GM23338 (cell line): ENCODE results near the gene SLC35D3. TPM values are rescaled to one million over a fixed set of nuclear protein-coding genes. Genes with fewer than 3 reads are reported as not detected.

ENCODE experiments used
- ATAC-seq: fragments of 200-7000 bp; cut with Tn5 transposase; 3 replicates; pipeline ENCODE4 v1.9.1; 2020
- DNase-seq: peaks from one replicate; pipeline ENCODE4 v3.0.0-alpha.2; 2015; ENCODE audit warnings: low spot score
- H2AFZ ChIP-seq: fragments of 200-600 bp; sonication (generic); 2 replicates; pipeline ENCODE4 v1.8.0; 2016; ENCODE audit warnings: antibody characterized with exemption, mild to moderate bottlenecking, moderate library complexity
- H3F3A ChIP-seq: fragments of 200-600 bp; sonication (generic); replicated peaks from 2 replicates; pipeline ENCODE4 v1.8.0; 2017; ENCODE audit warnings: antibody characterized with exemption, mixed run types, low read depth
- H3K27ac ChIP-seq: fragments of 200-600 bp; sonication (generic); 2 replicates; pipeline ENCODE4 v1.6.1; 2016; ENCODE audit warnings: low read depth
- H3K27me3 ChIP-seq: fragments of 200-600 bp; sonication (generic); 2 replicates; pipeline ENCODE4 v1.8.0; 2016; ENCODE audit warnings: mild to moderate bottlenecking, mixed run types, moderate library complexity; ENCODE audit not compliant: insufficient read depth
- H3K36me3 ChIP-seq: fragments of 200-600 bp; sonication (generic); 2 replicates; pipeline ENCODE4 v1.8.0; 2016; ENCODE audit warnings: mild to moderate bottlenecking; ENCODE audit not compliant: insufficient read depth
- H3K4me1 ChIP-seq: fragments of 200-600 bp; sonication (generic); 2 replicates; pipeline ENCODE4 v1.8.0; 2016; ENCODE audit warnings: mild to moderate bottlenecking, moderate library complexity; ENCODE audit not compliant: insufficient read depth
- H3K4me2 ChIP-seq: fragments of 200-600 bp; sonication (generic); 2 replicates; pipeline ENCODE4 v1.7.1; 2017; ENCODE audit warnings: mixed run types
- H3K4me3 ChIP-seq: fragments of 200-600 bp; sonication (generic); 2 replicates; pipeline ENCODE4 v1.6.1; 2016; ENCODE audit warnings: mixed run types
- H3K79me2 ChIP-seq: fragments of 200-600 bp; sonication (generic); replicated peaks from 2 replicates; pipeline ENCODE4 v1.8.0; 2017; ENCODE audit warnings: mild to moderate bottlenecking; ENCODE audit not compliant: insufficient read depth
- H3K9me2 ChIP-seq: fragments of 200-600 bp; sonication (generic); 2 replicates; pipeline ENCODE4 v1.8.0; 2017; ENCODE audit not compliant: insufficient read depth
- H4K20me1 ChIP-seq: fragments of 200-600 bp; sonication (generic); replicated peaks from 2 replicates; pipeline ENCODE4 v1.8.0; 2017; ENCODE audit warnings: mild to moderate bottlenecking; ENCODE audit not compliant: insufficient read depth
- H3K27ac Mint-ChIP-seq: 2 replicates; pipeline ENCODE4 v1.8.0; 2020; ENCODE audit warnings: inconsistent platforms, mild to moderate bottlenecking, moderate library complexity, mixed read lengths
- H3K27me3 Mint-ChIP-seq: 3 replicates; pipeline ENCODE4 v1.8.0; 2022; ENCODE audit warnings: low read depth, mild to moderate bottlenecking, moderate library complexity, mixed read lengths, inconsistent platforms; ENCODE audit not compliant: insufficient read depth, poor library complexity
- H3K36me3 Mint-ChIP-seq: 3 replicates; pipeline ENCODE4 v1.8.0; 2021; ENCODE audit warnings: low read depth, mild to moderate bottlenecking, inconsistent platforms, moderate library complexity, mixed read lengths
- H3K4me1 Mint-ChIP-seq: 3 replicates; pipeline ENCODE4 v1.8.0; 2020; ENCODE audit warnings: mild to moderate bottlenecking, inconsistent platforms, mixed read lengths
- H3K4me3 Mint-ChIP-seq: 3 replicates; pipeline ENCODE4 v1.8.0; 2021; ENCODE audit warnings: moderate library complexity, mild to moderate bottlenecking, inconsistent platforms, mixed read lengths
- H3K9me3 Mint-ChIP-seq: 3 replicates; pipeline ENCODE4 v1.8.0; 2020; ENCODE audit warnings: moderate library complexity, mild to moderate bottlenecking, inconsistent platforms, mixed read lengths
- CREB1 ChIP-seq: fragments of 250-450 bp; sonication (Bioruptor Pico); IDR thresholded peaks from 2 replicates; pipeline ENCODE4 v1.5.0; 2020; ENCODE audit warnings: low read depth, mild to moderate bottlenecking, moderate library complexity
- EZH2 ChIP-seq: fragments of 200-600 bp; sonication (generic); IDR thresholded peaks from one replicate; pipeline ENCODE4 v1.8.0; 2017; ENCODE audit warnings: antibody characterized with exemption, mild to moderate bottlenecking, low read depth; ENCODE audit not compliant: unreplicated experiment
- EZH2phosphoT487 ChIP-seq: fragments of 200-600 bp; sonication (generic); IDR thresholded peaks from one replicate; pipeline ENCODE4 v1.8.1; 2018; ENCODE audit warnings: antibody characterized with exemption; ENCODE audit not compliant: unreplicated experiment
- JUNB ChIP-seq: IDR thresholded peaks from one replicate; pipeline ENCODE4 v1.6.1; 2016; ENCODE audit warnings: antibody characterized with exemption; ENCODE audit not compliant: unreplicated experiment
- NANOG ChIP-seq: IDR thresholded peaks from 2 replicates; pipeline ENCODE4 v1.6.1; 2016; ENCODE audit warnings: antibody characterized with exemption, borderline replicate concordance
- POLR2AphosphoS5 ChIP-seq: IDR thresholded peaks from 2 replicates; pipeline ENCODE4 v1.6.1; 2016; ENCODE audit warnings: antibody characterized with exemption, low read depth
- STAT1 ChIP-seq: IDR thresholded peaks from one replicate; pipeline ENCODE4 v1.6.1; 2016; ENCODE audit warnings: antibody characterized with exemption; ENCODE audit not compliant: unreplicated experiment
- ZNF114 ChIP-seq: fragments of 250-450 bp; sonication (Bioruptor Pico); IDR thresholded peaks from 2 replicates; pipeline ENCODE4 v1.5.0; 2020; ENCODE audit warnings: mild to moderate bottlenecking, moderate library complexity
- ZNF331 ChIP-seq: fragments of 250-450 bp; sonication (Bioruptor Pico); IDR thresholded peaks from 2 replicates; pipeline ENCODE4 v1.5.0; 2020; ENCODE audit warnings: low read depth, mild to moderate bottlenecking, moderate library complexity
- polyA plus RNA-seq: library from polyadenylated mRNA; unstranded; fragments of >200 nt; fragmentation: Nextera tagmentation; extraction: Ambion mirVana; gene quantifications from 2 replicates; pipeline ENCODE4 v1.2.1, GENCODE V29; 2016
- total RNA-seq: library from RNA; depleted of rRNA; stranded (reverse); fragments of >200 nt; shearing (Covaris generic); gene quantifications from 2 replicates; pipeline ENCODE4 v1.2.3, GENCODE V29; 2014
- TF ChIP-seq, protein P1 (sequence below), 2 experiments: fragments of 200-600 bp in 1 of 2; sonication (generic) in 1 of 2; conservative IDR thresholded peaks; 2 replicates each; pipeline versions ENCODE4 v1.5.1 to v1.6.1; 2016 to 2017; ENCODE audit warnings: antibody characterized with exemption in 2 of 2, low read depth in 2 of 2, mild to moderate bottlenecking in 2 of 2, moderate library complexity in 1 of 2
- TF ChIP-seq, protein P2 (sequence below): fragments of 250-450 bp; sonication (Bioruptor Pico); IDR thresholded peaks from 2 replicates; pipeline ENCODE4 v1.5.0; 2020; ENCODE audit warnings: mild to moderate bottlenecking, moderate library complexity
- TF ChIP-seq, protein P3 (sequence below): IDR thresholded peaks from 2 replicates; pipeline ENCODE4 v1.6.1; 2016; ENCODE audit warnings: antibody characterized with exemption
- TF ChIP-seq, protein P4 (sequence below): IDR thresholded peaks from one replicate; pipeline ENCODE4 v1.6.1; 2018; ENCODE audit warnings: antibody characterized with exemption; ENCODE audit not compliant: unreplicated experiment

The SLC35D3 gene
- total and polyA plus RNA-seq, 2 experiments from 2014 or later: 0.59 to 1.6 TPM

DNA sequence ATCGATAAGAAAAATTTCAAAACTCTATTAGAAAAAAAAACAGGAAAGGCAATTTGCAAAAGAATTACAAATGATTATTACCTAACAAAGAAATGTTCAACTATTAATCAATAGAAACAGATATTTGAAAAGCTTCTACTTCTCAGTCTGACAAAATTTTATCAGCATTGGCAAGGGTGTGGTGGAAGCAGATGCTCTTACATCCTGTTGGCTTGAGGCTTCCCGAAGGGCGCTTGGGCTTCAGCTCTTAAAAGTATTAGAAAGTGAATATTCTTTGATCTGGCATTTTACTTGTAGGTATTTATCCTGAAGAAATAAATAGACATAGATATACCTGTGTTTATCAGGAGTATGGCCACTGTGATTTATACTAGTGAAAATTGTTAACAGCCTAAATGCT lies 38.7 kb downstream of the SLC35D3 start:
- no peak for DNase-seq
- Histone ChIP-seq H3F3A (no peaks in the 10 kb centered on the region), H3K4me2 (no peak overlapping the region), H3K4me1 (peaks cover 43% of the 10 kb centered on the region), H3K36me3 (no peaks in the 10 kb centered on the region), H3K9me2 (no peaks in the 10 kb centered on the region), H3K4me3 (no peak overlapping the region), H2AFZ (no peak overlapping the region), H4K20me1 (no peaks in the 10 kb centered on the region), H3K27ac (no peak overlapping the region), H3K27me3 (no peaks in the 10 kb centered on the region), H3K79me2 (no peaks in the 10 kb centered on the region)
- TF ChIP-seq EZH2phosphoT487 (no peak), ZNF114 (CRISPR knock-in tag) (no peak), POLR2AphosphoS5 (no peak), JUNB (no peak), CREB1 (CRISPR knock-in tag) (no peak), STAT1 (no peak), NANOG (no peak), ZNF331 (CRISPR knock-in tag) (no peak), EZH2 (no peak)
- TF ChIP-seq, protein P1, sequence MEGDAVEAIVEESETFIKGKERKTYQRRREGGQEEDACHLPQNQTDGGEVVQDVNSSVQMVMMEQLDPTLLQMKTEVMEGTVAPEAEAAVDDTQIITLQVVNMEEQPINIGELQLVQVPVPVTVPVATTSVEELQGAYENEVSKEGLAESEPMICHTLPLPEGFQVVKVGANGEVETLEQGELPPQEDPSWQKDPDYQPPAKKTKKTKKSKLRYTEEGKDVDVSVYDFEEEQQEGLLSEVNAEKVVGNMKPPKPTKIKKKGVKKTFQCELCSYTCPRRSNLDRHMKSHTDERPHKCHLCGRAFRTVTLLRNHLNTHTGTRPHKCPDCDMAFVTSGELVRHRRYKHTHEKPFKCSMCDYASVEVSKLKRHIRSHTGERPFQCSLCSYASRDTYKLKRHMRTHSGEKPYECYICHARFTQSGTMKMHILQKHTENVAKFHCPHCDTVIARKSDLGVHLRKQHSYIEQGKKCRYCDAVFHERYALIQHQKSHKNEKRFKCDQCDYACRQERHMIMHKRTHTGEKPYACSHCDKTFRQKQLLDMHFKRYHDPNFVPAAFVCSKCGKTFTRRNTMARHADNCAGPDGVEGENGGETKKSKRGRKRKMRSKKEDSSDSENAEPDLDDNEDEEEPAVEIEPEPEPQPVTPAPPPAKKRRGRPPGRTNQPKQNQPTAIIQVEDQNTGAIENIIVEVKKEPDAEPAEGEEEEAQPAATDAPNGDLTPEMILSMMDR (conservative IDR thresholded peaks at IDR 0.05; ENCODE audit: low read depth in 2 of 2): no peak
- TF ChIP-seq, protein P2, sequence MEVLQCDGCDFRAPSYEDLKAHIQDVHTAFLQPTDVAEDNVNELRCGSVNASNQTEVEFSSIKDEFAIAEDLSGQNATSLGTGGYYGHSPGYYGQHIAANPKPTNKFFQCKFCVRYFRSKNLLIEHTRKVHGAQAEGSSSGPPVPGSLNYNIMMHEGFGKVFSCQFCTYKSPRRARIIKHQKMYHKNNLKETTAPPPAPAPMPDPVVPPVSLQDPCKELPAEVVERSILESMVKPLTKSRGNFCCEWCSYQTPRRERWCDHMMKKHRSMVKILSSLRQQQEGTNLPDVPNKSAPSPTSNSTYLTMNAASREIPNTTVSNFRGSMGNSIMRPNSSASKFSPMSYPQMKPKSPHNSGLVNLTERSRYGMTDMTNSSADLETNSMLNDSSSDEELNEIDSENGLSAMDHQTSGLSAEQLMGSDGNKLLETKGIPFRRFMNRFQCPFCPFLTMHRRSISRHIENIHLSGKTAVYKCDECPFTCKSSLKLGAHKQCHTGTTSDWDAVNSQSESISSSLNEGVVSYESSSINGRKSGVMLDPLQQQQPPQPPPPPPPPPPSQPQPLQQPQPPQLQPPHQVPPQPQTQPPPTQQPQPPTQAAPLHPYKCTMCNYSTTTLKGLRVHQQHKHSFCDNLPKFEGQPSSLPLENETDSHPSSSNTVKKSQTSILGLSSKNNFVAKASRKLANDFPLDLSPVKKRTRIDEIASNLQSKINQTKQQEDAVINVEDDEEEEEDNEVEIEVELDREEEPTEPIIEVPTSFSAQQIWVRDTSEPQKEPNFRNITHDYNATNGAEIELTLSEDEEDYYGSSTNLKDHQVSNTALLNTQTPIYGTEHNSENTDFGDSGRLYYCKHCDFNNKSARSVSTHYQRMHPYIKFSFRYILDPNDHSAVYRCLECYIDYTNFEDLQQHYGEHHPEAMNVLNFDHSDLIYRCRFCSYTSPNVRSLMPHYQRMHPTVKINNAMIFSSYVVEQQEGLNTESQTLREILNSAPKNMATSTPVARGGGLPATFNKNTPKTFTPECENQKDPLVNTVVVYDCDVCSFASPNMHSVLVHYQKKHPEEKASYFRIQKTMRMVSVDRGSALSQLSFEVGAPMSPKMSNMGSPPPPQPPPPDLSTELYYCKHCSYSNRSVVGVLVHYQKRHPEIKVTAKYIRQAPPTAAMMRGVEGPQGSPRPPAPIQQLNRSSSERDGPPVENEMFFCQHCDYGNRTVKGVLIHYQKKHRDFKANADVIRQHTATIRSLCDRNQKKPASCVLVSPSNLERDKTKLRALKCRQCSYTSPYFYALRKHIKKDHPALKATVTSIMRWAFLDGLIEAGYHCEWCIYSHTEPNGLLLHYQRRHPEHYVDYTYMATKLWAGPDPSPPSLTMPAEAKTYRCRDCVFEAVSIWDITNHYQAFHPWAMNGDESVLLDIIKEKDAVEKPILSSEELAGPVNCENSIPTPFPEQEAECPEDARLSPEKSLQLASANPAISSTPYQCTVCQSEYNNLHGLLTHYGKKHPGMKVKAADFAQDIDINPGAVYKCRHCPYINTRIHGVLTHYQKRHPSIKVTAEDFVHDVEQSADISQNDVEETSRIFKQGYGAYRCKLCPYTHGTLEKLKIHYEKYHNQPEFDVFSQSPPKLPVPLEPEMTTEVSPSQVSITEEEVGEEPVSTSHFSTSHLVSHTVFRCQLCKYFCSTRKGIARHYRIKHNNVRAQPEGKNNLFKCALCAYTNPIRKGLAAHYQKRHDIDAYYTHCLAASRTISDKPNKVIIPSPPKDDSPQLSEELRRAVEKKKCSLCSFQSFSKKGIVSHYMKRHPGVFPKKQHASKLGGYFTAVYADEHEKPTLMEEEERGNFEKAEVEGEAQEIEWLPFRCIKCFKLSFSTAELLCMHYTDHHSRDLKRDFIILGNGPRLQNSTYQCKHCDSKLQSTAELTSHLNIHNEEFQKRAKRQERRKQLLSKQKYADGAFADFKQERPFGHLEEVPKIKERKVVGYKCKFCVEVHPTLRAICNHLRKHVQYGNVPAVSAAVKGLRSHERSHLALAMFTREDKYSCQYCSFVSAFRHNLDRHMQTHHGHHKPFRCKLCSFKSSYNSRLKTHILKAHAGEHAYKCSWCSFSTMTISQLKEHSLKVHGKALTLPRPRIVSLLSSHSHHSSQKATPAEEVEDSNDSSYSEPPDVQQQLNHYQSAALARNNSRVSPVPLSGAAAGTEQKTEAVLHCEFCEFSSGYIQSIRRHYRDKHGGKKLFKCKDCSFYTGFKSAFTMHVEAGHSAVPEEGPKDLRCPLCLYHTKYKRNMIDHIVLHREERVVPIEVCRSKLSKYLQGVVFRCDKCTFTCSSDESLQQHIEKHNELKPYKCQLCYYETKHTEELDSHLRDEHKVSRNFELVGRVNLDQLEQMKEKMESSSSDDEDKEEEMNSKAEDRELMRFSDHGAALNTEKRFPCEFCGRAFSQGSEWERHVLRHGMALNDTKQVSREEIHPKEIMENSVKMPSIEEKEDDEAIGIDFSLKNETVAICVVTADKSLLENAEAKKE (CRISPR knock-in tag): no peak
- TF ChIP-seq, protein P3, sequence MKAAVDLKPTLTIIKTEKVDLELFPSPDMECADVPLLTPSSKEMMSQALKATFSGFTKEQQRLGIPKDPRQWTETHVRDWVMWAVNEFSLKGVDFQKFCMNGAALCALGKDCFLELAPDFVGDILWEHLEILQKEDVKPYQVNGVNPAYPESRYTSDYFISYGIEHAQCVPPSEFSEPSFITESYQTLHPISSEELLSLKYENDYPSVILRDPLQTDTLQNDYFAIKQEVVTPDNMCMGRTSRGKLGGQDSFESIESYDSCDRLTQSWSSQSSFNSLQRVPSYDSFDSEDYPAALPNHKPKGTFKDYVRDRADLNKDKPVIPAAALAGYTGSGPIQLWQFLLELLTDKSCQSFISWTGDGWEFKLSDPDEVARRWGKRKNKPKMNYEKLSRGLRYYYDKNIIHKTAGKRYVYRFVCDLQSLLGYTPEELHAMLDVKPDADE: no peak
- TF ChIP-seq, protein P4, sequence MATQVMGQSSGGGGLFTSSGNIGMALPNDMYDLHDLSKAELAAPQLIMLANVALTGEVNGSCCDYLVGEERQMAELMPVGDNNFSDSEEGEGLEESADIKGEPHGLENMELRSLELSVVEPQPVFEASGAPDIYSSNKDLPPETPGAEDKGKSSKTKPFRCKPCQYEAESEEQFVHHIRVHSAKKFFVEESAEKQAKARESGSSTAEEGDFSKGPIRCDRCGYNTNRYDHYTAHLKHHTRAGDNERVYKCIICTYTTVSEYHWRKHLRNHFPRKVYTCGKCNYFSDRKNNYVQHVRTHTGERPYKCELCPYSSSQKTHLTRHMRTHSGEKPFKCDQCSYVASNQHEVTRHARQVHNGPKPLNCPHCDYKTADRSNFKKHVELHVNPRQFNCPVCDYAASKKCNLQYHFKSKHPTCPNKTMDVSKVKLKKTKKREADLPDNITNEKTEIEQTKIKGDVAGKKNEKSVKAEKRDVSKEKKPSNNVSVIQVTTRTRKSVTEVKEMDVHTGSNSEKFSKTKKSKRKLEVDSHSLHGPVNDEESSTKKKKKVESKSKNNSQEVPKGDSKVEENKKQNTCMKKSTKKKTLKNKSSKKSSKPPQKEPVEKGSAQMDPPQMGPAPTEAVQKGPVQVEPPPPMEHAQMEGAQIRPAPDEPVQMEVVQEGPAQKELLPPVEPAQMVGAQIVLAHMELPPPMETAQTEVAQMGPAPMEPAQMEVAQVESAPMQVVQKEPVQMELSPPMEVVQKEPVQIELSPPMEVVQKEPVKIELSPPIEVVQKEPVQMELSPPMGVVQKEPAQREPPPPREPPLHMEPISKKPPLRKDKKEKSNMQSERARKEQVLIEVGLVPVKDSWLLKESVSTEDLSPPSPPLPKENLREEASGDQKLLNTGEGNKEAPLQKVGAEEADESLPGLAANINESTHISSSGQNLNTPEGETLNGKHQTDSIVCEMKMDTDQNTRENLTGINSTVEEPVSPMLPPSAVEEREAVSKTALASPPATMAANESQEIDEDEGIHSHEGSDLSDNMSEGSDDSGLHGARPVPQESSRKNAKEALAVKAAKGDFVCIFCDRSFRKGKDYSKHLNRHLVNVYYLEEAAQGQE: no peak
- Mint-ChIP-seq H3K4me1 (peaks cover 47% of the 10 kb centered on the region), H3K4me3 (no peak overlapping the region), H3K36me3 (no peaks in the 10 kb centered on the region), H3K9me3 (no peaks in the 10 kb centered on the region), H3K27ac (no peak overlapping the region), H3K27me3 (peaks cover 11% of the 10 kb centered on the region)
- ATAC-seq: no peak
